GM19351 (cell line): ENCODE data around the gene PDE7B.

Experiments used
- ATAC-seq: cut with Tn5 transposase; IDR thresholded peaks from one replicate; pipeline ENCODE4 v1.9.1; 2021; ENCODE audit warnings: mild to moderate bottlenecking, moderate library complexity; ENCODE audit not compliant: unreplicated experiment

PDE7B gene

GRCh38 chr6:136020691-136021090, 169.2 kb downstream of the PDE7B start:
- ATAC-seq: no peak

DNA sequence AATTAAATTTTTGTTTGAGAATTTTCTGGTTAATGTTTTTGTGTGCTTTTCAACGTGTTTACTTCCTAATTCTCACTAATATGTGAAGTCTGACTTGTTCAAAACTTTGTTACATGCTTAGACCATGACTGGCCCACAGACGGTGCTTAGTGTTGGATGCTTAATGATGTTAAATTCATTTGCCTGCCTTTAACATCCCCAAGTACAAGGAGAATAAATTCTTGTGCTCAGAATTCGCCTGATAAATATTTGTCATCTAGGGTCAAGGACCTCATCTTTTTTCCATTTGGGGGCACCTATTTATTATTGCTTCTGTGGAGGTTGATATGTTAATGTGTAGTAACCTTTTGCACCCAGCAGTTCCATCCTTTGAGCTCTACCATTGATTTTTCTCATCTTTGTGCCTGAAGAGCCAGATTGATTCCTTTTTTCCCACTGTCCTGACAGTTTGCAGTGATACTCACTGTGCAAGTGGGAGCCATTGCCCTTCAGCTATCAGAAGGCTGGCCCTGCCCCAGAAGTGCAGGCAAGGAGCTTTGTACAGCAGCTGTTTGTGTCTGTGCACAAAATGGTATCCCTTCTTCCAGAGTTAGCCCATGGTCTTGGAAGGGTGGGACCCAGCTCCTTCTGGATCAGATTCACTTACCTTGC, 170.8 kb downstream of the PDE7B start:
- ATAC-seq: no peak

DNA sequence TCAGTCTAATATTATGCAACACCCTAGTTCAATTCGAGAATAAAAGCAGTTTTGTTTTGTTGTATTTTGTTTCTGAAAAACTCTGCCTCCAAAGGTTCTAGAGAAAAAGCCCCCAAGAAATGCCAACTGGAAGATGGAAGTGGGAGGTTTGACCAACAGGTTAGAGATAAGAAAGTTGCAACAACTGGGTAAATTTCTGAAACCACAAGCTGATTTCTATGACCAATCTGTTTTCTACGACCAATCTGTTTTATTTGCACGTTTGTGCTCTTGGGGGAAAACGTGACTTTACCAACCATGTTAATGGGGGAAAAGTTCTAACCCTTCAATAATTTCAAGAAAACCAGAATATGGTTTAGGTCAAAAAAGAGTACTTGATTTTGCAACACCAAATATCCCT, 173.2 kb downstream of the PDE7B start:
- no peak for ATAC-seq

- no peak for ATAC-seq
Observed at GRCh38 chr6:136025736-136026135, 174.2 kb downstream of the PDE7B start.

- ATAC-seq: no peak
Observed at GRCh38 chr6:136030131-136030530, 178.6 kb downstream of the PDE7B start.

DNA sequence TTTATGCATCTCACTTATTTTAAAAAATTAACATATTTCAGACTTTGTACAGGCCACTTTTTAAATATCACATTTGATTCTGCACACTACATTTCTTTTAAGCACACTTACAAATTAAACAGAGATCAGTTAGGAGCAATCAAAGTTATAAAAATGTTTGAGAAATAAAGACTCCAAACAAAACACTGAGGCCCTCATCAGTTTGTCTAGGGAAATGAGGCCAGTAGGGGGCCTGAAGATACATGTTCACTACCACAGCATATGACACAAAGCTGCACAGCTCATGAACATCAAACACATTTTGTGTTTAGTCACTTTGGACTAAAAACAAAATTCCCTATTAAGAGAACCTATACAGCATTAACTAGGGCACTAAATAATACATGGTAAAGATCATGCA, 180.5 kb downstream of the PDE7B start:
- no peak for ATAC-seq

DNA sequence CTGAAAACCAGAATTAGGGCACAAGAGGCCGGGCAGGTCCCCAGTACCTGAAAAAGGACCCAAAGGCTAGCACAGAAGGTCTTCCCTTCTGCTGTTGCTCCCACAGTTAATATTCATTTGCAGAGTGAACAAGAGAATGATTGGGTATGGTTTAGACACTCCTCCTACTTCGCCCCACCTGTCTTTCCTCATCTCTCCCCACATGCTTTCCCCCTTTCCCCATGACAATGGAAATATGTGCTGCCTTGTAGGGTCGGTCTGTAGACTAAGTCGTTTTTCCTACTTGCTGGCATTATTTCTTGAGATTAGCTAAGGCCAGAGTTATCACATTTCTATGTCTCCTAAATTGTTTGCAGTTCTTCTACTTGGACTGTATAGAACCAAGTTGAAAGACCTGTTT, 181.9 kb downstream of the PDE7B start:
- ATAC-seq: no peak

DNA sequence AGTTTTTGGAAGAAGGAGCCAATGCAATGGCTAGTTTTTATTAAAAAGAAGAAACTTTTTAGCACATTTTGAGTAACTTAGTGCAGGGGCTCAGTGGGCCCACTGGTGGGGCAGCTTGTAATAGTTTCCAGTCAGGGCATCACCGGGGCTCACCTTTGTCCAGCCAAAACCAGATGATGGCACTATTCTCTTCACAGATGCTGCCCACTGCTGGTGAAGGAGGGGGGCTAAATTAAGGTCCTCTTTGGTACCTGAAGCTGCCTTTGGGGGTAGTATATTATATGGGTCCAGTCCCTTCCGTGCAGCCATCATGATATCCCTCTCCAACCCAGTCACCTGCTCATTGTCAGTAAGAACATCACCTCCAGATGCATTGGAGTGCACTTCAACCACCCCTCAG, 182.9 kb downstream of the PDE7B start:
- no peak for ATAC-seq

DNA sequence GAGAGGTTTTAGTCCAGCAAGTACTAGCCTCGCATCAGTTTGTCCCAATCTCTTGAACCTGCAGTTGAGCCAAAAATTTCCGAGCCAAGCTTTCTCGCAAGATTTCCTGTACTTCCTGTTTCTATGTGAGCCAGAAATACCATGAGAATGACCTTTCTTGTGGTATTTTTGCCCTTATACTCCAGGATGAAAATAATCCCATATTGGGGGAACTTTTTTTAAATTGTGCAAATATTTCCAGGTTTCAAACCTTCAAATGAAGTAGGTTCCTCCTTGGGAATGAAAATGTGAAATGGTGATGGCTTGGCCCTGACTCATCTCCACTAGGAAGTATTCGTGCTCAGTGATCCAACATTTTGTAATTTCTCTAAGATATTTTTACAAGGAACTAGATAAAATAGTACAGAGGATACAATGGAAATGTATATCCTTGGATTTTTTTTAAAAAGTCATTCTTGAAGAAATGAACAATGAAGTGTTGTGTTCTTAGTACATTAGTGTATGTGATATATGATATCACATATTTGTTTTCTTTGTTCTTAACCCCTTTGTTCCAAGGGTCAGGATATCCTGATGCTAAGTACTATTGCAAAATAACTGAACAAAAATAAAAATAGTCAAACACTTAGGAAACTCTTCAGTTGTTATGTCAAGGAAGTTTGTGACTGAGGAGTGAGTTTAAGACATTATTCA, 184.0 kb downstream of the PDE7B start:
- ATAC-seq: no peak

DNA sequence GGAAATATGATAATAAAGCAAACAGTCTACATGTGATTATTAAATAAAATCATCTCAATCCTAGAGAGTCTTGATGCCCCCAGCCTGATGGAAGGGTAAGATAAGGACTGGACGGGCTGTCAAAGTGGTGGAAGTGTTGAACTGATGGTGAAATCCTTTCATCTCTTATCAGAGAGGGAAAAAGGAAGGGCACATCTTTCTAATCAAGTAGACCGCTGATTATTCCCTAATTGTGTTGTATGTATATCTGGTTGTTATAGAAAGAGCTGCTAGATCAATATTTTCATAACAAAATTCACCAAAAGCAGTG, 184.5 kb downstream of the PDE7B start:
- ATAC-seq: no peak

- ATAC-seq: no peak
Observed at GRCh38 chr6:136036601-136037000, 185.1 kb downstream of the PDE7B start.

- peak; percentile 88 for ATAC-seq
Observed at GRCh38 chr6:136037242-136037875, 185.9 kb downstream of the PDE7B start.

DNA sequence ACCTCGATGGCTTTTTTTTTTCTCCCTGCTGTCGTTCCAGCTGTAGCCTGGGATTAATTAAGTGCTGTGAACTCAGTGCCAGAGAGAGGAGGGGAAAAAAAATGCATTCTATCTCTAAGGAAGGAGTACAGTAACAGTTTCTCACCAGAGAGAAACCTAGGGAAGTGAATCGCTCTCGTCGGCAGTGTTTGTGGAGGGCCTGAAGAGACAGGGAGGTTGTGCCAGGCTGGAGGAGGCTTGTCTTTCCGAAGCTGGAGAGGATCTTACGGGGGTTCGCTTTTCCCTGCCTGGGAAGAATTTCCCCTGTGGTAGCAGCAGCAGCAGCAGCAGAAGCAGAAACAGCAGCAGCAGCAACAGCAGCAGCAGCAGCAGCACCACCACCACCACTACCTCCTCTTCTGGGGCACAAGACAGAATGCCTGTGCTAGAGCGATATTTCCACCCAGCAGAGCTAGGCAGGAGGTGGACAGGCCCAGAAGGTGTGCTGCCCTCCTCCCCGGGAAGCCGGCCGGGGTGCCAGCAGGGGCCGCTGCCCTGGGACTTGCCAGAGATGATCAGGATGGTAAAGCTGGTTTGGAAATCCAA, 186.5 kb downstream of the PDE7B start:
- ATAC-seq: no peak

DNA sequence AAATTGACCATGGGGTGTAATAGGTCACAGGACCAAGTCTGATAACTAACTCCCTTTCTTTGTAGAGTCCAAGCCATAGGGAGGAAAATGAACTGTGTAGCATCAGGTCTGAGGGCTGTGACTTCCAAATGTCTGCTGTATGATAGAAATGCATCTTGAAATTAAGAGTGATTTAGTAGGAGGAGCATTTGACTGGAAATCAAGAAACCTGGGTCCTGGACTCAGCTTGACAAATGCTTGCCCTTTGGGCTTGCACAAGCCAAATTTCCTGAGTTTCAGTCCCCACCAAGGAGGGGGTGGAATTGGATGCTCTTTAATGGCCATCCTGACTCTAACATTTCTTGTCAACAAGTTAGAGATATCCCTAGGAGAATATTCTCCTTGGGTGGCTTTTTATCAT, 187.0 kb downstream of the PDE7B start:
- ATAC-seq: no peak

DNA sequence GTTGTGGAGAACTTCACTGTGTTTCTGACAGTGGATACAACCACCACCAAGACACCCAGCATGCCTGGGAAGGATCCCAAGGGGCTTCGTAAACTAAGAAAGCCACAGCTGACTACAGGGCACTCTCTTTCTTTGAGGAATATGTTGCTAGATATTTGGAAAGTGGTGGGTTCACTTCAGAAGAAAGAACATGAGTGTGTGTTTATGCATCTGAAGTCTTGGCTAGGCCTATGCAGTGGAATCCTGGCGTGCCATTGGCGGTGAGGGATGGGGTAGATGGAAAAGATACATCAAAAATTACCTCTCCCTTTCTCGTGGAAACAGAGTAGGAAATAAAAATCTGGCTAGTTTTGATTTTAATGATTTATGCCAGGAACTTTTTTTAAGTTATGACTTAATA, 187.7 kb downstream of the PDE7B start:
- ATAC-seq: no peak

- no peak for ATAC-seq
Observed at GRCh38 chr6:136050475-136050874, 199.0 kb downstream of the PDE7B start.

GRCh38 chr6:136051140-136051775, 199.8 kb downstream of the PDE7B start:
- ATAC-seq: no peak

DNA sequence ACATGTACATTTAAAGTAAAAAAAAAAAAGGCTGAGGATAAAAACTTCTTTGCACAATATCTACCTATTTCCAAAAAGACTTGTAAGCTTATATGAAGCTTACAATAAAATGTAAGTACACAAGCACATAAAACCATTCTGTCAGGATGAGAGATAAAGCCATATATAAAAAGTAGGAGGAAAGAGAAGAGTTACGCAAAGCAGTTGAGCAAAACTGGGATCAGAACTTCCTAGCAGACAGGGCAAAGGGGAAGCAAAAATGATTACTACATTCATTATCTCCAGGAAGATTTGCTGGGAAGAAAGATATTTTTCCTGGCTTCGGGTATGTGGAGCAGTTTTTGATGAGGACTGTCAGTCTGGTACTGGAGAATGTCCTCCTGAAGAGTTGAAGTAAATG, 200.5 kb downstream of the PDE7B start:
- no peak for ATAC-seq

DNA sequence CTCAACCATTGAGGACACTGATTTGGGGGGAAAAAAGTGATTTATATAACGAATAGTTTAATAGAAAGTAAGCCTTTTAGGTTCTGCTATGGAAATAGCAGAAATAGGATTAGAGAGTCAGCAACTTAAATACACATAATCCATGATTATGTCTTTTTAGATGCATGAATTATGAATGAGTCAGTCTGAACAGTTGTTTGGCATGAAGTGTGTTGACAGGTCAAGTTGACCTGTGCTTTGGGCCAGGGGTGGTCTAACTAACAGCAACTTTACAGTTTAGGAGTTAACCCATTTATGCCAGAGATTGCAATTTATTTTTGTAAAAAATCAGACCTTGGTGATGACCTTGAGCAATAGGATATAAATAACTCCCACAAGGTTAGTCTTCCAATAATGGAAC, 207.4 kb downstream of the PDE7B start:
- no peak for ATAC-seq

GRCh38 chr6:136059308-136059707, 207.8 kb downstream of the PDE7B start:
- no peak for ATAC-seq

DNA sequence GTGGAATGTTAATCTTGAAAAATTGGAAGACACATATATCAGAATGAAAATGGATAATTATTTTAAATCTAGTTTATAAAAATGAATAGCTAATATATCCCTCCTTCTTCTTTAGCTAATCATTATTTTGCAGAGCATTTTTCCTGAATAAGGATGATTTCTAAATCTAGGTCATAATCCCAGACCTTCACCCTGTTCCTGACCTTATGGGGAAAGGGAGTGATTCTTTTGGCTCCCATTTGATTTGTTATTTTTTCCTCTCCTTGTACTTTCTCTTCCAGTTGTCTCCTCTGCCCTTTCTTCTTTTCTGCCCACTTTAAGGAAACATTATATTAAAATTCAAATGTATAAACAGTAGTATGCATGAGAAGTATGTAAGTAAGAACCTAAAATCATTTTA, 208.6 kb downstream of the PDE7B start:
- ATAC-seq: no peak

GRCh38 chr6:136060759-136061158, 209.3 kb downstream of the PDE7B start:
- ATAC-seq: no peak
